K562 (cell line): ENCODE results near the gene ROR2. TPM values are rescaled to one million over a fixed set of nuclear protein-coding genes. Genes with fewer than 3 reads are reported as not detected.

Experiments used
- ATAC-seq: fragments of 200-7000 bp; cut with Tn5 transposase; 3 replicates; pipeline ENCODE4 v1.9.1; 2020; ENCODE audit warnings: moderate library complexity
- BruUV-seq: library from RNA; stranded (reverse); fragments of 400-500 nt; replicated peaks from 2 replicates; lab custom pipeline; 2021; lab: Mats Ljungman, UMichigan
- CTCF ChIA-PET: fragments of 300-600 bp; formaldehyde crosslinking; extraction: SDS; loops from one replicate; lab custom pipeline; 2021; ENCODE audit warnings: low intra/inter-chr PET ratio; lab: Yijun Ruan, JAX
- POLR2A ChIA-PET: fragments of 300-600, 350-650 bp; sonication (Branson Sonifier 250); formaldehyde crosslinking; extraction: SDS; loops from one replicate; lab custom pipeline; 2021; ENCODE audit warnings: antibody characterized with exemption, inconsistent platforms; lab: Yijun Ruan, JAX
- DNase-seq, 4 experiments: peaks; one replicate each; pipeline versions ENCODE4 v3.0.0 to v3.0.0-alpha.2; 2011 to 2018; ENCODE audit warnings: low spot score in 3 of 4, mixed read lengths in 3 of 4; ENCODE audit errors: extremely low read depth in 1 of 4
- FAIRE-seq: peaks from 2 replicates; lab custom pipeline; 2011; peaks lifted over from hg19 to GRCh38; lab: Jason Lieb, UNC
- H2AFZ ChIP-seq: 2 replicates; pipeline ENCODE4 v1.6.0; 2011; ENCODE audit warnings: low read depth, low read length, control low read depth, inconsistent platforms
- H3K27ac ChIP-seq: fragments of 200-600 bp; 3 replicates; pipeline ENCODE4 v1.8.0; 2011; ENCODE audit warnings: low read depth, mild to moderate bottlenecking, control low read depth, inconsistent platforms, low read length, moderate library complexity, mixed read lengths; ENCODE audit errors: extremely low read depth
- H3K27me3 ChIP-seq, 2 experiments: fragments of 300-600 bp in 1 of 2; 2 replicates in 1 of 2; 3 replicates in 1 of 2; pipeline versions ENCODE4 v1.6.0 to v1.8.0; 2011; ENCODE audit warnings: inconsistent platforms in 2 of 2, low read length in 2 of 2, mild to moderate bottlenecking in 1 of 2, mixed read lengths in 1 of 2, moderate library complexity in 1 of 2; ENCODE audit not compliant: control insufficient read depth in 2 of 2, insufficient read depth in 2 of 2
- H3K36me3 ChIP-seq: fragments of 300-600 bp; 3 replicates; pipeline ENCODE4 v1.8.0; 2011; ENCODE audit warnings: mild to moderate bottlenecking, low read length, inconsistent platforms; ENCODE audit not compliant: control insufficient read depth, insufficient read depth
- H3K4me1 ChIP-seq, 2 experiments: fragments of 200-600 bp in 1 of 2; replicated peaks in 1 of 2; 2 replicates in 1 of 2; 3 replicates in 1 of 2; pipeline versions ENCODE4 v1.5.1 to v1.8.0; 2011; ENCODE audit warnings: inconsistent platforms in 2 of 2, low read length in 2 of 2, mild to moderate bottlenecking in 1 of 2, mixed read lengths in 1 of 2, moderate library complexity in 1 of 2; ENCODE audit not compliant: control insufficient read depth in 2 of 2, insufficient read depth in 2 of 2
- H3K4me2 ChIP-seq: 2 replicates; pipeline ENCODE4 v1.6.1; 2011; ENCODE audit warnings: low read length, control low read depth, inconsistent platforms, mixed read lengths; ENCODE audit not compliant: insufficient read depth
- H3K4me3 ChIP-seq: fragments of 200-600 bp; sonication (generic), shearing (Covaris generic); 2 replicates; pipeline ENCODE4 v1.5.1; 2016; ENCODE audit warnings: control low read depth, inconsistent platforms
- H3K79me2 ChIP-seq: fragments of 200-600 bp; 3 replicates; pipeline ENCODE4 v1.8.0; 2011; ENCODE audit warnings: low read length, inconsistent platforms; ENCODE audit not compliant: control insufficient read depth, insufficient read depth
- H3K9ac ChIP-seq, 2 experiments: 2 replicates each; pipeline versions ENCODE4 v1.6.0 to v1.6.1; 2011; ENCODE audit warnings: low read depth in 2 of 2, low read length in 2 of 2, control low read depth in 1 of 2, inconsistent platforms in 1 of 2, mild to moderate bottlenecking in 1 of 2, mixed read lengths in 1 of 2; ENCODE audit not compliant: insufficient read depth in 1 of 2
- H3K9me1 ChIP-seq: one replicate; pipeline ENCODE4 v1.6.0; 2011; ENCODE audit warnings: inconsistent platforms, mild to moderate bottlenecking, low read length, moderate library complexity; ENCODE audit not compliant: control insufficient read depth, insufficient read depth
- H3K9me3 ChIP-seq: replicated peaks from 2 replicates; pipeline ENCODE4 v1.5.1; 2011; ENCODE audit warnings: low read depth, low read length, inconsistent platforms; ENCODE audit not compliant: control insufficient read depth, insufficient read depth
- H4K20me1 ChIP-seq: replicated peaks from 2 replicates; pipeline ENCODE4 v1.6.1; 2011; ENCODE audit warnings: low read length, inconsistent platforms, mixed read lengths; ENCODE audit not compliant: control insufficient read depth, insufficient read depth
- ELF2 ChIP-seq: fragments of 250-450 bp; sonication (Bioruptor Pico); IDR thresholded peaks from 2 replicates; pipeline ENCODE4 v1.5.0; 2021; ENCODE audit warnings: mild to moderate bottlenecking
- RAD51 ChIP-seq: fragments of 450-650 bp; IDR thresholded peaks from 2 replicates; pipeline ENCODE4 v1.7.1; 2016; ENCODE audit warnings: low read depth, mild to moderate bottlenecking, borderline replicate concordance
- TOE1 ChIP-seq, 2 experiments: fragments of 450-650 bp in 1 of 2; sonication (generic) in 1 of 2; formaldehyde crosslinking in 1 of 2; IDR thresholded peaks; 2 replicates each; pipeline versions ENCODE4 v1.7.1 to v1.8.0; 2016 to 2022; ENCODE audit warnings: borderline replicate concordance in 2 of 2, mild to moderate bottlenecking in 2 of 2, antibody characterized with exemption in 1 of 2, inconsistent platforms in 1 of 2, low read depth in 1 of 2, missing genetic modification reagents in 1 of 2, moderate library complexity in 1 of 2
- ZNF134 ChIP-seq: fragments of 250-450 bp; sonication (Bioruptor Pico); conservative IDR thresholded peaks from 2 replicates; pipeline ENCODE4 v1.4.0; 2020
- ZNF143 ChIP-seq: sonication (generic); formaldehyde crosslinking; IDR thresholded peaks from 2 replicates; pipeline ENCODE4 v1.9.0; 2022; ENCODE audit warnings: mild to moderate bottlenecking, missing genetic modification reagents
- WGBS: fragments of 100-300 bp; shearing (Covaris generic); methylation state at CpG from one replicate; pipeline ENCODE4 v1.1.6; 2016; ENCODE audit warnings: low coverage, mixed read lengths; ENCODE audit not compliant: insufficient coverage; ENCODE audit errors: missing lambda C conversion rate; 5-methylcytosine and 5-hydroxymethylcytosine counted together
- in situ Hi-C: fragments of 300-500 bp; cut with MboI; formaldehyde crosslinking; loops from 4 replicates; pipeline ENCODE4 v1.15.0; 2018; ENCODE audit warnings: inconsistent platforms, mixed read lengths
- intact Hi-C: fragments of 100-400 bp; cut with micrococcal nuclease; formaldehyde crosslinking; loops from 2 replicates; pipeline ENCODE4 v1.14.2; 2022
- polyA plus RNA-seq, 8 experiments: library from polyadenylated mRNA; depleted of rRNA in 4 of 8; stranded (reverse) in 5 of 8; unstranded in 3 of 8; fragments of >200 nt; fragmentation: Nextera tagmentation in 2 of 8; fragmentation: Illumina TruSeq in 1 of 8; extraction: Ambion mirVana in 2 of 8; extraction: Trizol in 1 of 8; gene quantifications; 2 replicates each; pipeline versions ENCODE4 v1.2.1 to v1.2.3, GENCODE V29; 2011 to 2014; ENCODE audit warnings: inconsistent platforms in 1 of 8, missing spikeins in 1 of 8
- total RNA-seq, 7 experiments: library from RNA; depleted of rRNA in 6 of 7; stranded (reverse); fragments of >200 nt in 6 of 7; fragmentation: Illumina TruSeq in 2 of 7; extraction: Trizol in 2 of 7; gene quantifications; 2 replicates each; pipeline versions ENCODE4 v1.2.1 to v1.2.3, GENCODE V29; 2011 to 2021; ENCODE audit warnings: low replicate concordance in 1 of 7
- TF ChIP-seq, protein P1 (sequence below): sonication (generic); formaldehyde crosslinking; IDR thresholded peaks from 2 replicates; pipeline ENCODE4 v1.9.0; 2022; ENCODE audit warnings: mild to moderate bottlenecking, missing genetic modification reagents
- TF ChIP-seq, protein P2 (sequence below): sonication (generic); formaldehyde crosslinking; IDR thresholded peaks from 2 replicates; pipeline ENCODE4 v1.5.0; 2020; ENCODE audit warnings: missing genetic modification reagents
- TF ChIP-seq, protein P3 (sequence below): sonication (generic); formaldehyde crosslinking; IDR thresholded peaks from 2 replicates; pipeline ENCODE4 v1.8.1; 2023; ENCODE audit warnings: mild to moderate bottlenecking, missing genetic modification reagents

ROR2 gene
- total and polyA plus RNA-seq, 9 of the 15 experiments (the other 6 are each of a cell fraction or from before 2014, with no cell fraction given), result 5.6 to 33.8 (median 15.3) TPM

DNA sequence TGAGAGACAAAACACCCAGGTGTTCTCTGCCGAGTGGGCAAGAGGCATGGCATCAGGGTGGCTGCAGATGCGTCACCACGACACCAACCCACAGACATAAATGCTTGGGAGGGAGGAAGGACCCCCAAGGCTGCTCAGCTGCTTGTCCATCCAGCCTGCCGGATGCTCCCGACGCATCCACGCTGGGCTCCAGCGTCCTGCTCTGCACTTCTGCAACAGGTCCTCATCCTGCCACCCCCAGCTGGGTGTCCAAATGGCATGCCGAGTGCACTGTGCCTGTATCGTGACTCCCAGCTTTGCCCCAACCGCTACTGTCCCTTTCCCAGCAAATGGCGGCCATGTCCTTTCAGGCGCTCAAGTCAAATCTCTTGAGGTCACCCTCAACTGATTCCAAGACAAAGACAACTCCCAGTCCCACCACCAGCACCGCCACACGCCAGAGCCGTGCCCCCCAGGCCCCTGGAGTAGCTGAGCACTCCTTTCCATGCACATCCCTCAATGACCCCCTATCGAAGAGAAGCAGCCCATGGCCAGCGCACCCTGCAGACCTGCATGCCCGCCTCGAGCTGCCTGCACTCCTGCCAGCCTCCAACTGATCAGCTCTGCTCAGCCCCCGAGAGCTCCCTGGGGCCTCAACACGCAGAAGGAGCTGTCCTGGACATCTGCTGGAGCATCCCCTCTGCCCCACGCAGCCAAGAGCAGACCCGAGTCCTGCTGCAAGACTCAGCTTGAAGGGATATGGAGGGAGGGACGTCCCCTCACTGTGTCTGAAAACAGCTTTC, 116.7 kb downstream of the ROR2 start:
- Histone ChIP-seq H3K9me1 (no peaks in the 10 kb centered on the region), H3K4me3 (no peak overlapping the region), H3K4me2 (no peak overlapping the region), H3K9me3 (no peaks in the 10 kb centered on the region), H3K4me1 (peaks cover 8 to 24% of the 10 kb centered on the region in 2 experiments; a peak in 4 of 5 replicates), H3K27me3 (no peaks in the 10 kb centered on the region), H3K79me2 (peaks cover 59% of the 10 kb centered on the region), H3K36me3 (no peaks in the 10 kb centered on the region), H3K27ac (no peak overlapping the region), H4K20me1 (peaks cover 28% of the 10 kb centered on the region), H2AFZ (no peak overlapping the region), H3K9ac (peak overlapping the region in 1 of 2 experiments; percentile 72; a peak in 2 of 4 replicates)
- intact Hi-C loops, result no loop called here
- TF ChIP-seq ELF2 (CRISPR knock-in tag), result no peak
- DNase-seq, result no peak
- no TSS peak for BruUV-seq
- in situ Hi-C loops, result no loop called here
- WGBS, result 87% methylated on average over 23 of the region's 25 CpGs
- FAIRE-seq, result no peak
- ChIA-PET CTCF (no interaction called here), POLR2A (interaction anchor here (0.5 to 1.7 kb wide), 3 partner anchors 10 to 78 kb away, joined by 3 to 5 read pairs (median 4); no protein-coding TSS in a partner anchor)
- ATAC-seq, result no peak

DNA sequence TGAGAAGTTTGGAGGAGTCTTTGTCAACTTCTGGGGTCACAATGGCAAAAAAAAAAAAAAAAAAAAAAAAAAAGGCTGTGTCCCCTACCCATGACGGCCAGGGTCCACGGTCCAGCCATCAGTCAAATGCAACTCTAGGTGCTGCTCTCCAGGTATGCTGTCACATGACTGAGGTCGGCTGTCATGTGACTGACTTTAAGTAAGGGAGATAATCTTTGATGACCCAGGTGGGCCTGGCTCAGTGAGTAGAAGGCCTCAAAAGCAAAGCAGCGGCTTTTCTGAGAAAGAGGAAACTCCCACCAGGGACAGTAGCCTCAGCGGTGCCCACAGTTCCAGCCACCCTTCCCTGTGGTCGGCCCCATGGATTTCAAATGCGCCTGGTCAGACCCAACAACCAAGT, 117.7 kb downstream of the ROR2 start:
- H3K27ac ChIP-seq, result no peak overlapping the region
- WGBS, result 45% methylated on average over 7 of the region's 7 CpGs
- H3K4me3 ChIP-seq, result no peak overlapping the region
- no peaks in the 10 kb centered on the region for H3K9me3 ChIP-seq
- H3K27me3 ChIP-seq, result no peaks in the 10 kb centered on the region
- in situ Hi-C loops, result no loop called here
- DNase-seq (no peak), ATAC-seq (no peak; the same call in 1 of the 3 replicates), FAIRE-seq (no peak)
- ChIA-PET POLR2A (no interaction called here), CTCF (no interaction called here)
- peaks cover 26% of the 10 kb centered on the region for H4K20me1 ChIP-seq
- peaks cover 54% of the 10 kb centered on the region for H3K79me2 ChIP-seq
- H2AFZ ChIP-seq, result no peak overlapping the region
- H3K36me3 ChIP-seq, result no peaks in the 10 kb centered on the region
- H3K9me1 ChIP-seq, result no peaks in the 10 kb centered on the region
- H3K9ac ChIP-seq, result peak overlapping the region in 1 of 2 experiments; percentile 56; a peak in 1 of 4 replicates
- peaks cover 6 to 21% of the 10 kb centered on the region in 2 experiments; a peak in 4 of 5 replicates for H3K4me1 ChIP-seq
- H3K4me2 ChIP-seq, result no peak overlapping the region
- intact Hi-C loops, result no loop called here
- BruUV-seq, result no TSS peak
- peak; percentile 81 for TF ChIP-seq RAD51
- TF ChIP-seq, protein P1, sequence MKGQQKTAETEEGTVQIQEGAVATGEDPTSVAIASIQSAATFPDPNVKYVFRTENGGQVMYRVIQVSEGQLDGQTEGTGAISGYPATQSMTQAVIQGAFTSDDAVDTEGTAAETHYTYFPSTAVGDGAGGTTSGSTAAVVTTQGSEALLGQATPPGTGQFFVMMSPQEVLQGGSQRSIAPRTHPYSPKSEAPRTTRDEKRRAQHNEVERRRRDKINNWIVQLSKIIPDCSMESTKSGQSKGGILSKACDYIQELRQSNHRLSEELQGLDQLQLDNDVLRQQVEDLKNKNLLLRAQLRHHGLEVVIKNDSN (CRISPR knock-in tag), result peak; percentile 77
- TF ChIP-seq ZNF134 (CRISPR knock-in tag), result peak; percentile 65; the same call in 1 of the 2 replicates
- 0 out of 2 replicates have a peak, but pooled peaks have one; percentile 40 for TF ChIP-seq TOE1 (IDR thresholded peaks at IDR 0.05; ENCODE audit: borderline replicate concordance)
- no peak for TF ChIP-seq TOE1 (CRISPR knock-in tag; IDR thresholded peaks at IDR 0.05; ENCODE audit: borderline replicate concordance, low read depth)
- TF ChIP-seq, protein P2, sequence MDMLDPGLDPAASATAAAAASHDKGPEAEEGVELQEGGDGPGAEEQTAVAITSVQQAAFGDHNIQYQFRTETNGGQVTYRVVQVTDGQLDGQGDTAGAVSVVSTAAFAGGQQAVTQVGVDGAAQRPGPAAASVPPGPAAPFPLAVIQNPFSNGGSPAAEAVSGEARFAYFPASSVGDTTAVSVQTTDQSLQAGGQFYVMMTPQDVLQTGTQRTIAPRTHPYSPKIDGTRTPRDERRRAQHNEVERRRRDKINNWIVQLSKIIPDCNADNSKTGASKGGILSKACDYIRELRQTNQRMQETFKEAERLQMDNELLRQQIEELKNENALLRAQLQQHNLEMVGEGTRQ (CRISPR knock-in tag), result peak; percentile 77
- TF ChIP-seq, protein P3, sequence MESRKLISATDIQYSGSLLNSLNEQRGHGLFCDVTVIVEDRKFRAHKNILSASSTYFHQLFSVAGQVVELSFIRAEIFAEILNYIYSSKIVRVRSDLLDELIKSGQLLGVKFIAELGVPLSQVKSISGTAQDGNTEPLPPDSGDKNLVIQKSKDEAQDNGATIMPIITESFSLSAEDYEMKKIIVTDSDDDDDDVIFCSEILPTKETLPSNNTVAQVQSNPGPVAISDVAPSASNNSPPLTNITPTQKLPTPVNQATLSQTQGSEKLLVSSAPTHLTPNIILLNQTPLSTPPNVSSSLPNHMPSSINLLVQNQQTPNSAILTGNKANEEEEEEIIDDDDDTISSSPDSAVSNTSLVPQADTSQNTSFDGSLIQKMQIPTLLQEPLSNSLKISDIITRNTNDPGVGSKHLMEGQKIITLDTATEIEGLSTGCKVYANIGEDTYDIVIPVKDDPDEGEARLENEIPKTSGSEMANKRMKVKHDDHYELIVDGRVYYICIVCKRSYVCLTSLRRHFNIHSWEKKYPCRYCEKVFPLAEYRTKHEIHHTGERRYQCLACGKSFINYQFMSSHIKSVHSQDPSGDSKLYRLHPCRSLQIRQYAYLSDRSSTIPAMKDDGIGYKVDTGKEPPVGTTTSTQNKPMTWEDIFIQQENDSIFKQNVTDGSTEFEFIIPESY (CRISPR knock-in tag), result peak; percentile 36; the same call in 1 of the 2 replicates
- no peak for TF ChIP-seq ZNF143 (CRISPR knock-in tag)
